Tibial nerve (tissue), 3 donors: ENCODE measurements around the gene SLIT3.

Source experiments
- POLR2A ChIP-seq, 2 donors: fragments of 450-650 bp; IDR thresholded peaks; one replicate each; pipeline ENCODE4 v1.6.1; 2017; ENCODE audit warnings: antibody characterized with exemption in 2 of 2, mild to moderate bottlenecking in 2 of 2, moderate library complexity in 2 of 2
- TF ChIP-seq, protein P1 (sequence below), 5 experiments: fragments of 200-600 bp in 3 of 5; fragments of 450-650 bp in 2 of 5; sonication (generic) in 3 of 5; IDR thresholded peaks; one replicate each; pipeline ENCODE4 v1.5.1; 2016 to 2019; ENCODE audit warnings: antibody characterized with exemption in 5 of 5, mild to moderate bottlenecking in 3 of 5, moderate library complexity in 2 of 5

DNA sequence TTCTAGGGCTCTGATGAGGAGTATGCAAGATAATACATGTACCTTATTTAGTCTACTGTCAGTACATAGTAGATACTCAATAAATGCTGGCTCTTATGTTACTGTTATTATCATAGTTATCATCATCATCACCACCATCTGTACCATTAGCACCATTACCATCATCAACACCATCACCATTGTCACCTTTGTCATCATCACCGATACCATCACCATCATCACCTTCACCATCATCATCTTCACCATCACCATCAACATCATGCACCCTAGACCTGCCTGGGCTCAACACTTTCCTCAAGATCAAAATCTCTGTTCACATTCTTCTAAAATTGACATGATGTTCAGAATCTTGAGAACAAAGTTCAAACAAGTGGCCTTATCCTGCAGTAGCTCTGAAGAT is 595.6 kb downstream of the SLIT3 start:
- no peak for TF ChIP-seq POLR2A (IDR thresholded peaks at IDR 0.05)
- TF ChIP-seq, protein P1, sequence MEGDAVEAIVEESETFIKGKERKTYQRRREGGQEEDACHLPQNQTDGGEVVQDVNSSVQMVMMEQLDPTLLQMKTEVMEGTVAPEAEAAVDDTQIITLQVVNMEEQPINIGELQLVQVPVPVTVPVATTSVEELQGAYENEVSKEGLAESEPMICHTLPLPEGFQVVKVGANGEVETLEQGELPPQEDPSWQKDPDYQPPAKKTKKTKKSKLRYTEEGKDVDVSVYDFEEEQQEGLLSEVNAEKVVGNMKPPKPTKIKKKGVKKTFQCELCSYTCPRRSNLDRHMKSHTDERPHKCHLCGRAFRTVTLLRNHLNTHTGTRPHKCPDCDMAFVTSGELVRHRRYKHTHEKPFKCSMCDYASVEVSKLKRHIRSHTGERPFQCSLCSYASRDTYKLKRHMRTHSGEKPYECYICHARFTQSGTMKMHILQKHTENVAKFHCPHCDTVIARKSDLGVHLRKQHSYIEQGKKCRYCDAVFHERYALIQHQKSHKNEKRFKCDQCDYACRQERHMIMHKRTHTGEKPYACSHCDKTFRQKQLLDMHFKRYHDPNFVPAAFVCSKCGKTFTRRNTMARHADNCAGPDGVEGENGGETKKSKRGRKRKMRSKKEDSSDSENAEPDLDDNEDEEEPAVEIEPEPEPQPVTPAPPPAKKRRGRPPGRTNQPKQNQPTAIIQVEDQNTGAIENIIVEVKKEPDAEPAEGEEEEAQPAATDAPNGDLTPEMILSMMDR (IDR thresholded peaks at IDR 0.05), result no peak
